Left ventricle myocardium inferior (tissue), 1 donor: Measurements from ENCODE around the gene KCNJ10. TPM values are rescaled to one million over a fixed set of nuclear protein-coding genes. Genes with fewer than 3 reads are reported as not detected.

ENCODE experiments used
- DNase-seq: peaks from one replicate; pipeline ENCODE4 v3.0.0-alpha.2; 2020
- H3K27ac ChIP-seq: fragments of 200-600 bp; replicated peaks from 2 replicates; pipeline ENCODE4 v1.8.0; 2021
- H3K27me3 ChIP-seq: fragments of 200-600 bp; 2 replicates; pipeline ENCODE4 v1.8.0; 2021; ENCODE audit warnings: low read depth
- H3K36me3 ChIP-seq: fragments of 200-600 bp; 2 replicates; pipeline ENCODE4 v1.8.0; 2021
- H3K4me1 ChIP-seq: fragments of 200-600 bp; 2 replicates; pipeline ENCODE4 v1.8.0; 2021
- H3K4me3 ChIP-seq: fragments of 200-600 bp; 2 replicates; pipeline ENCODE4 v1.8.0; 2021; ENCODE audit warnings: mild to moderate bottlenecking, moderate library complexity
- H3K9me3 ChIP-seq: fragments of 200-600 bp; replicated peaks from 2 replicates; pipeline ENCODE4 v1.8.0; 2021
- CTCF ChIP-seq: fragments of 200-600 bp; IDR thresholded peaks from 2 replicates; pipeline ENCODE4 v1.8.0; 2021; ENCODE audit warnings: antibody characterized with exemption, mild to moderate bottlenecking, borderline replicate concordance
- intact Hi-C: fragments of 100-400 bp; cut with micrococcal nuclease; formaldehyde crosslinking; loops from one replicate; pipeline ENCODE4 v1.11.0; 2022
- total RNA-seq: library from RNA; stranded (reverse); fragmentation: NEBNext Ultra II Directional; extraction: Animal tissue kit (Norgen Biotek cat#: 25700); gene quantifications from one replicate; pipeline ENCODE4 v1.2.1, GENCODE V29; 2021
- donor health status: DM: no; HTN: yes; CAD: no; lungs with severe emphysema.

The KCNJ10 gene
- total RNA-seq, 1 donor from 2014 or later, result not detected

- no peak overlapping the region for H3K27ac ChIP-seq
- TF ChIP-seq CTCF, result no peak
- no peaks in the 10 kb centered on the region for H3K36me3 ChIP-seq
- H3K9me3 ChIP-seq, result no peaks in the 10 kb centered on the region
- DNase-seq, result no peak
- no peak overlapping the region for H3K4me3 ChIP-seq
- intact Hi-C loops, result no loop called here
- H3K27me3 ChIP-seq, result peaks cover 26% of the 10 kb centered on the region
- peaks cover 13% of the 10 kb centered on the region for H3K4me1 ChIP-seq
Measured at GRCh38 chr1:160068225-160068624, 1.7 kb downstream of the KCNJ10 start.

GRCh38 chr1:160066829-160067745 is 2.9 kb downstream of the KCNJ10 start:
- H3K4me1 ChIP-seq, result peaks cover 13% of the 10 kb centered on the region
- no peak for DNase-seq
- H3K36me3 ChIP-seq, result no peaks in the 10 kb centered on the region
- no peak overlapping the region for H3K4me3 ChIP-seq
- H3K27me3 ChIP-seq, result peaks cover 26% of the 10 kb centered on the region
- no peak for TF ChIP-seq CTCF
- H3K9me3 ChIP-seq, result no peaks in the 10 kb centered on the region
- H3K27ac ChIP-seq, result no peak overlapping the region
- intact Hi-C loops, result no loop called here

- Histone ChIP-seq H3K4me3 (no peak overlapping the region), H3K27ac (no peak overlapping the region), H3K36me3 (no peaks in the 10 kb centered on the region), H3K9me3 (no peaks in the 10 kb centered on the region), H3K27me3 (peaks cover 22% of the 10 kb centered on the region), H3K4me1 (peaks cover 1% of the 10 kb centered on the region)
- no peak for TF ChIP-seq CTCF
- no peak for DNase-seq
- intact Hi-C loops, result no loop called here
Measured at GRCh38 chr1:160064746-160065145, 5.2 kb downstream of the KCNJ10 start.

GRCh38 chr1:160064164-160064563 is 5.8 kb downstream of the KCNJ10 start:
- Histone ChIP-seq H3K9me3 (no peaks in the 10 kb centered on the region), H3K4me3 (no peak overlapping the region), H3K4me1 (no peaks in the 10 kb centered on the region), H3K27me3 (peaks cover 22% of the 10 kb centered on the region), H3K27ac (no peak overlapping the region), H3K36me3 (no peaks in the 10 kb centered on the region)
- intact Hi-C loops, result no loop called here
- no peak for TF ChIP-seq CTCF
- DNase-seq, result no peak

GRCh38 chr1:160063176-160063575 is 6.8 kb downstream of the KCNJ10 start:
- no peak for DNase-seq
- TF ChIP-seq CTCF, result no peak
- H3K4me3 ChIP-seq, result no peak overlapping the region
- no peaks in the 10 kb centered on the region for H3K36me3 ChIP-seq
- H3K9me3 ChIP-seq, result no peaks in the 10 kb centered on the region
- H3K4me1 ChIP-seq, result no peaks in the 10 kb centered on the region
- peaks cover 24% of the 10 kb centered on the region for H3K27me3 ChIP-seq
- intact Hi-C loops, result no loop called here
- H3K27ac ChIP-seq, result no peak overlapping the region
